OCI-LY1 (cell line): ENCODE measurements around the gene WNK2.

Experiments
- H2AFZ ChIP-seq: fragments of 200-600 bp; sonication (generic), shearing (Covaris generic); 2 replicates; pipeline ENCODE4 v1.6.0; 2014; ENCODE audit warnings: antibody characterized with exemption, mild to moderate bottlenecking, low read length
- H3F3A ChIP-seq: fragments of 200-600 bp; sonication (generic), shearing (Covaris generic); 2 replicates; pipeline ENCODE4 v1.6.0; 2014; ENCODE audit warnings: mild to moderate bottlenecking, antibody characterized with exemption, low read length, moderate library complexity; ENCODE audit not compliant: insufficient read depth
- H3K27ac ChIP-seq: fragments of 200-600 bp; sonication (generic); 2 replicates; pipeline ENCODE4 v1.5.1; 2014; ENCODE audit warnings: low read length, mixed run types, mild to moderate bottlenecking, low read depth; ENCODE audit not compliant: poor library complexity, severe bottlenecking
- H3K27me3 ChIP-seq: fragments of 200-600 bp; sonication (generic); 2 replicates; pipeline ENCODE4 v1.6.0; 2014; ENCODE audit warnings: antibody characterized with exemption, mild to moderate bottlenecking, low read length, moderate library complexity; ENCODE audit not compliant: insufficient read depth
- H3K36me3 ChIP-seq: fragments of 200-600 bp; sonication (generic); 2 replicates; pipeline ENCODE4 v1.6.1; 2014; ENCODE audit warnings: mild to moderate bottlenecking, antibody characterized with exemption, low read length, moderate library complexity, mixed read lengths; ENCODE audit not compliant: insufficient read depth
- H3K4me1 ChIP-seq: fragments of 200-600 bp; sonication (generic); 2 replicates; pipeline ENCODE4 v1.5.1; 2014; ENCODE audit warnings: mild to moderate bottlenecking, low read length, moderate library complexity; ENCODE audit not compliant: insufficient read depth, severe bottlenecking
- H3K4me2 ChIP-seq: fragments of 200-600 bp; sonication (generic), shearing (Covaris generic); 2 replicates; pipeline ENCODE4 v1.6.1; 2014; ENCODE audit warnings: low read length
- H3K4me3 ChIP-seq: fragments of 200-600 bp; sonication (generic); 2 replicates; pipeline ENCODE4 v1.5.1; 2014; ENCODE audit warnings: low read length, low read depth, mild to moderate bottlenecking, mixed read lengths; ENCODE audit not compliant: poor library complexity, severe bottlenecking
- H3K79me2 ChIP-seq: fragments of 200-600 bp; shearing (Covaris generic); 2 replicates; pipeline ENCODE4 v1.6.1; 2016; ENCODE audit warnings: mixed run types, low read length, mixed read lengths; ENCODE audit not compliant: insufficient read depth
- H3K9ac ChIP-seq: fragments of 200-600 bp; sonication (generic), shearing (Covaris generic); 2 replicates; pipeline ENCODE4 v1.6.1; 2014; ENCODE audit warnings: mild to moderate bottlenecking, low read length, mixed read lengths
- H3K9me2 ChIP-seq: fragments of 200-600 bp; sonication (generic), shearing (Covaris generic); 2 replicates; pipeline ENCODE4 v1.6.1; 2014; ENCODE audit warnings: low read depth, mild to moderate bottlenecking, low read length, mixed read lengths
- H3K9me3 ChIP-seq: fragments of 200-600 bp; shearing (Covaris generic); 2 replicates; pipeline ENCODE4 v1.6.1; 2014; ENCODE audit warnings: low read length, mixed read lengths
- H4K20me1 ChIP-seq: fragments of 200-600 bp; sonication (generic), shearing (Covaris generic); 2 replicates; pipeline ENCODE4 v1.6.0; 2016; ENCODE audit warnings: mild to moderate bottlenecking, low read length; ENCODE audit not compliant: insufficient read depth
- CTCF ChIP-seq: fragments of 200-600 bp; sonication (generic), shearing (Covaris generic); IDR thresholded peaks from 2 replicates; pipeline ENCODE4 v1.5.1; 2017; ENCODE audit warnings: mild to moderate bottlenecking, antibody characterized with exemption, low read length, moderate library complexity, mixed read lengths
- EZH2 ChIP-seq: fragments of 200-600 bp; sonication (generic), shearing (Covaris generic); IDR thresholded peaks from 2 replicates; pipeline ENCODE4 v1.8.0; 2017; ENCODE audit warnings: borderline replicate concordance, mixed run types, mild to moderate bottlenecking, antibody characterized with exemption, low read length, moderate library complexity, mixed read lengths

Gene WNK2

GRCh38 chr9:93217706-93218105, 33.8 kb downstream of the WNK2 start:
- Histone ChIP-seq H3K9me2 (no peaks in the 10 kb centered on the region), H3F3A (no peaks in the 10 kb centered on the region), H2AFZ (no peak overlapping the region), H3K36me3 (no peaks in the 10 kb centered on the region; the same call in 1 of the 2 replicates), H3K4me1 (no peaks in the 10 kb centered on the region), H3K79me2 (no peaks in the 10 kb centered on the region), H3K27me3 (no peaks in the 10 kb centered on the region), H3K9me3 (no peaks in the 10 kb centered on the region; the same call in 1 of the 2 replicates), H3K4me3 (no peak overlapping the region), H3K9ac (no peak overlapping the region), H3K4me2 (no peak overlapping the region), H4K20me1 (no peaks in the 10 kb centered on the region), H3K27ac (no peak overlapping the region)
- TF ChIP-seq CTCF: no peak
- TF ChIP-seq EZH2: no peak

GRCh38 chr9:93218161-93218560, 34.2 kb downstream of the WNK2 start:
- Histone ChIP-seq H3K27ac (no peak overlapping the region), H2AFZ (no peak overlapping the region), H3K27me3 (no peaks in the 10 kb centered on the region), H4K20me1 (no peaks in the 10 kb centered on the region), H3K4me3 (no peak overlapping the region), H3K36me3 (no peaks in the 10 kb centered on the region; the same call in 1 of the 2 replicates), H3K4me1 (peaks cover 3% of the 10 kb centered on the region), H3F3A (no peaks in the 10 kb centered on the region), H3K79me2 (no peaks in the 10 kb centered on the region), H3K9me2 (no peaks in the 10 kb centered on the region), H3K4me2 (no peak overlapping the region), H3K9ac (no peak overlapping the region), H3K9me3 (no peaks in the 10 kb centered on the region; the same call in 1 of the 2 replicates)
- TF ChIP-seq CTCF: no peak
- no peak for TF ChIP-seq EZH2

GRCh38 chr9:93218671-93219420, 34.9 kb downstream of the WNK2 start:
- Histone ChIP-seq H3K9me2 (no peaks in the 10 kb centered on the region), H3K9ac (no peak overlapping the region), H3K27ac (no peak overlapping the region), H2AFZ (no peak overlapping the region), H3K27me3 (no peaks in the 10 kb centered on the region), H3K4me2 (no peak overlapping the region), H3K9me3 (no peaks in the 10 kb centered on the region; the same call in 1 of the 2 replicates), H3F3A (no peaks in the 10 kb centered on the region), H4K20me1 (no peaks in the 10 kb centered on the region), H3K4me1 (peaks cover 10% of the 10 kb centered on the region), H3K79me2 (no peaks in the 10 kb centered on the region), H3K36me3 (no peaks in the 10 kb centered on the region; the same call in 1 of the 2 replicates), H3K4me3 (no peak overlapping the region)
- TF ChIP-seq CTCF (no peak), EZH2 (no peak)
